Skin of body (tissue), 2 donors: Measurements from ENCODE around the gene AADACL3. TPM values are rescaled to one million over a fixed set of nuclear protein-coding genes. Genes with fewer than 3 reads are reported as not detected.
"Not testable (repeated sequence)": the region's sequence is repeated elsewhere in the genome, so short reads cannot be mapped to it uniquely, and the experiment has no call there.

Source experiments
- DNase-seq: peaks from one replicate; lab custom pipeline; 2025; lab: John Stamatoyannopoulos, UW
- total RNA-seq: library from RNA; depleted of rRNA; stranded (reverse); fragments of >200 nt; gene quantifications from one replicate; pipeline ENCODE4 v1.2.3, GENCODE V29; 2014

Gene AADACL3
- total RNA-seq, 1 donor from 2014 or later, result 6.1 TPM

DNA sequence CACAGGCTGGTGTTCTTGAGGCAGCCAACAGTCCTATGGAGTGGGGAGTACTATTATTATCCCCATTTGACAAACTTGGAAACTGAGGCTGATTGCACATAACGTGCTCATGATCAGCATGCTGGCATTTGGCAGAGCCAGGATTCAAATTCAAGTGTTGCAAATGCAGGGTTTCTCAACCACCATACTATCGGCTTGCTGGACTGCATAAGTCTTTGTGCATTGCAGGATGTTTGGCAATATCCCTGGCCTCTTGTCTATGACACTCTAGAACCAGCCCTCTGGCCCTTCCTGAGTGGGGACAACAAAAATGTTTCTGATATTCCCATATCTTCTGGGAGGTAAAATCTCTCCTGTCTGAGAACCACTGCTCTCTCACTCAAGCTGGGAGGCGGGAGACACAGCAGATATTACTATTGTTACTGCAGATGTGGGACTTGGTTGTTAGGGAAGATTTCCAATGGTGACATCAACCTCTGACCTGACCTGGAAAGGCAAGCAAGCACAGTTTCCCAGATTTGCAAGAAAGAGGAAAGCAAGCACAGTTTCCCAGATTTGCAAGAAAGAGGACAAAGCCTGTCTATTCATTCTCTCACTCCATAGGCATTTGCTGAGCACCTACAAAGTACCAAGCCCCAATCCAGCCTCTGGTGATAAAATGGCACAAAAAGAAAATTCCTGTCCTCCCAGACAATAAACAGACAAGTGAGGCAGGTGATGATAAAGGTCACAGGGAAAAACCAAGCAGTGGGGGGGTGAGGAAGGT is 1.0 kb upstream of the AADACL3 start:
- no peak for DNase-seq

DNA sequence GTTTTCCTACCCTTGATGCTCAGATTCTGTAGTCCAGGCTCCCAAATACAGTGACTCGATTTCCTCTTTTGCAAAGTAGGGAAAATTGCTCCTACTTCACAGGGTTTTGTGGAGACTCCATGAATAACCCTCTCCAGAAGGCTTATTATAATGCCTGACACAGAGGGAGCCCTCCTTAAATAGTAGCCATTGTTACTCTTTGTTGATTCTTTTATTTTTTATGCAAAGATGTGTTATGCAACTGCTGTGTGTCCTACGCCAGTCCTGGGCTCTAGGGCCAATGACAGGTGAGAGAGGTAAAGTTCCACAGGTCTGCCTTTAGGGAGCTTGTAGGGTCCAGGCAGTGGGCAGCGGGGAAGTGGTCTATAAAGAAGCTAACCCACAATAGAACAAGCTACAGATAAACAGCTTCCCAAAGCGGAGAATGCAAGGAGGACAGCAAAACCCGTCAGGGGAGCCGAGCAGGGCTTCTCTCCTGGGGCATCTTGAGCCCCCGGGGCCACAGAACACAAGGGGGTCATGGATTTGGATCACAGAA is 1.5 kb downstream of the AADACL3 start:
- no peak for DNase-seq

DNA sequence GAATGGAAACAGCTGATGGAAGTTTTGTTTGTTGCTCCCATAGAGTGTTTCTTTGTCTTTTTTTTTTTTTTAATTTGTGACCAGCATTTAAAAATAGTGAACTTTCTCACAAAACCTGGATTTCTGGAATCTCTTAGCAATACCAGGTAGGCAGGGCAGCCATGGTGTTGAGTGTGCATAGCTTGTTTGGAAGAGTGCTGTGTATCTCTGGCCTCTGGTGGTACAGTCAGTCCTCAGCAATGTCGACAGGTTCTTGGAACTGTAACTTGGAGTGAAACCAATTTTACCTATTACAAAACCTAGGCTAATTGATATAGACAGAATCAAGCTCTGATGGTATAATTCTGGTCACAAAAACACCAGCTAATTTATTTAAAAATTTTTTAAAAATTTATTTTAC is 6.7 kb downstream of the AADACL3 start:
- no peak for DNase-seq

DNA sequence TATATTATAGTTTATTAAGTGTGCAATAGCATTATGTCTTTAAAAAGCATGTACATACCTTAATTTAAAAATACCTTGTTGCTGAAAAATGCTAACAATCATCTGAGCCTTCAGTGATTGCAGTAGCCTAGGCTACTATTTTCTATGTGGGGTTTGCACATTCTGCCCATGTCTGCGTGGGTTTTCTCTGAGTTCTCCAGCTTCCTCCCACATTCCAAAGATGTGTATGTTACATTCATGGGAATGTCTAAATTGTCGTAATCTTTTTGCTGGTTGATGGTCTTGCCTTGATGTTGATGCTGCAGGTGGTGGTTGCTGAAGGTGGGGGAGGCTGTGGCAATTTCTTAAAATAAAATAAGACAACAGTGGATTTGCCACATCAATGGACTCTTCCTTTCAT is 12.5 kb downstream of the AADACL3 start:
- no peak for DNase-seq

DNA sequence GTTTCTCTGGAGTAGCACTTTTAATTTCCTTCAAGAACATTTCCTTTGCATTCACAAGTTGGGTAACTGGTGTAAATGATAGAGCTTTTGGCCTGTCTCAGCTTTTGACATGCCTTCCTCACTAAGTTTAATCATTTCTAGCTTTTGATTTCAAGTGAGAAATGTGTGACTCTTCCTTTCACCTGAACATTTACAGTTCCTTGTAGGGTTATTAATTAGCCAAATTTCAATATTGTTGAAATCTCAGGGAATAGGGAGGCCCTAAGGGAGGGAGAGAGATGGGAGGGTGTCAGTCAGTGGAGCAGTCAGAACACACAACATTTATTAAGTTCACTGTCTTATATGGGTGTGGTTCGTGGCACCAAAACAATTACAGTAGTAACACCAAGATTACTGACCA is 14.2 kb downstream of the AADACL3 start:
- no peak for DNase-seq

DNA sequence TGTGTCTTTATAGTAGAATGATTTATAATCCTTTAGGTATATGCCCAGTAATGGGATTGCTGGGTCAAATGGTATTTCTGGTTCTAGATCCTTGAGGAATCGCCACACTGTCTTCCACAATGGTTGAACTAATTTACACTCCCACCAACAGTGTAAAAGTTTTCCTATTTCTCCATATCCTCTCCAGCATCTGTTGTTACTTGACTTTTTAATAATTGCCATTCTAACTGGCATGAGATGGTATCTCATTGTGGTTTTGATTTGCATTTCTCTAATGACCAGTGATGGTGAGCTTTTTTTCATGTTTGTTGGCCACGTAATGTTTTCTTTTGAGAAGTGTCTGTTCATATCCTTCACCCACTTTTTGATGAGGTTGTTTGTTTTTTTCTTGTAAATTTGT is 15.2 kb downstream of the AADACL3 start:
- DNase-seq, result not testable (repeated sequence)

DNA sequence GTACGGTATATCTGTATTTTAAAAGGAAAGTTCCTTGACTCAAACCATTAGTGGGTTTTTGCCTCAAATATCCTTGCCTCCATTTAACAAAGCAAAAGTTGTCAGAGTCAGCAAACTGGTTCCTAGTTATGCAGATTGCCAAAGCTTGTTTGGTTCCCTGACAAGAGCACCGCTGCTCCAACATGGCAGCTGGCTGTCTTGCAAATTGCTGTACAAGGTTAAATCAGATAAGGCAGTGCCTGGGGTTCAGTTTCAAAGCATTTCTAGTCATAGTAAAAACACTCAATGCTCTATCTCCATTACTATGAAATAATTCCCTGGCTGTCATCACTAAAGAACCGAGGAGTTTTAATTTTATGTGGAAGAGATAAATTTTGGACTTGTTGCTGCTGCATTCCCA is 18.7 kb downstream of the AADACL3 start:
- DNase-seq, result no peak

DNA sequence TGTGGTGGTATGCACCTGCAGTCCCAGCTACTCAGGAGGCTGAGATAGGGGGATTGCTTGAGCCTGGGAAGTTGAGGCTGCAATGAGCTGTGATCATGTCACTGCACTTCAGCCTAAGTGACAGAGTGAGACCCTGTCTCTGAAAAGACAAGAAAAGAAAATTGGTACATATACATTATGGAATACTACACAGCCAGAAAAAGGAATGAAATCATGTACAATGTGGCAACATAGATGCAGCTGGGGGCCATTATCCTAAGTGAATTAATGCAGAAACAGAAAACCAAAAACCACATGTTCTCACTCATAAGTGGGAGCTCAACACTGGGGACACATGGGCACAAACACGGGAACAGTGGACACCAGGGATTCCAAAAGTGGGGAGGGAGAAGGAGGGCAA is 23.0 kb downstream of the AADACL3 start:
- DNase-seq, result no peak

DNA sequence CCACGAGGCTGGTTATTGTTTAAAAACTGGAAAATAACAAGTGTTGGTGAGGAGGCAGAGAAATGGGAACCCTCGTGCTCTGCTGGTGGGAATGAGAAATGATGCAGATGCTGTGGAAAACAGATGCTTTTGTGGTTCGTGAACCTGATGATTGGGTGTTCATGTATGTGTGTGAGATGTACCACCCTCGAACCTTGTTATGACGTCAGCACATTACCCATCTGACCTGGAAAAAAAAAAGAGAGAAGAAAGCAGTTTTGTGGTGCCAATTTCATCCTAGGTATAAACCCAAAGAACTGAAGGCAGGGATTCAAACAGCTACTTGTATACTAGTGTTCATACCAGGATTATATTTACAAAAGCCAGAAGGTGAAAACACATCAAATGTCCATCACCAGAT is 23.7 kb downstream of the AADACL3 start:
- DNase-seq, result no peak

DNA sequence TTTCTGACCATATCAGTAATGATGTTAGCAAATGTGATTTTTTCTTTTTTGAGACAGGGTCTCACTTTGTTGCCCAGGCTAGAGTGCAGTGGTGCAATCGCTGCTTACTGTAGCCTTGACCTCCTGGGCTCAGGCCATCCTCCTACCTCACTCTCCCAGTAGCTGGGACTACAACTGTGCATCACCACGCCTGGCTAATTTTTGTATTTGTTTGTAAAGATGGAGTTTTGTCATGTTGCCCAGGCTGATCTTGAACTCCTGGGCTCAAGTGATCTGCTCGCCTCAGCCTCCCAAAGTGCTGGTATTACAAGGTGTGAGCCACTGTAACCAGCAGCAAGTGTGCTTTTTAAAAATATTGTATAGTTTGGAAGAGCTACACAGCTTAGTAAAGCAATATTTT is 26.0 kb downstream of the AADACL3 start:
- DNase-seq, result no peak

DNA sequence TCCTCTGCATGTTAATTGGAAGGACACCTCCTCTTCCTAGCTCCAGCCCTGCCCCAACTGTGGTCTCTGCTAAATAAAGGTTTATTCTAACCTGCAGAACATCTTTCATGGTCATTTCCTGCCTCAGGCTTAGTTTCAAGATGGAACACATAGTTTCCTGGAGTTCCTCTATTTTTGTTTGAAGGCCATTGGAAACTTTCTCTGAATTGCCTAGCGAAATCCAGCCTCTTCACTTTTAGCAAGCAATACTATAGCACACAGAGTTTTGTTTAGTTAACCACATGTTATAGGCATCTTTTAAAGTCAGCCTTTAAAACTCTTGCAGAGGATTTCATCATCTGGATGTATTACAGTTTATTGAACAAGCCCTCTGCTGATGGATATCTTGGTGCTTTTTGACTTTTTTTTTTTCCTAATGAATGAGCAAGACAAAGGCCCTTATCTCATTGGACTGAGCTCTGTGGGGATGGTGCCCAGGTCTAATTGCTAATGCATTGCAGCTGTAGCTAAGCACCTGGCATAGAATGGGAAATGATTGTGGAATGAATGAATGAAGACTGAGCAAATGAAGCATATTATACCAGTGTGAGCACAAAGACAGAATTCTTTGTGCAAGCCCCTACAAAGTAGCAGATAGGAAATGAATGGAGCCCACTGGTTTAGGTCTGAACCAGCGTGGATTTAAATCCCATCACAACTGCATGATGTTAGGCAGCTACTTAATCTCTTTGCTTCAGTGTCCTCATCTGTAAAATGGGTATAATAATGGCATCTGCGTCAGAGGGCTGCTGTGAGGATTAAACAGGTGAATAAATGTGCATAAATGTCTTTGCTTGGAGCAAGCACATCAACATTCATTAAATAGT is 29.4 kb downstream of the AADACL3 start:
- no peak for DNase-seq

DNA sequence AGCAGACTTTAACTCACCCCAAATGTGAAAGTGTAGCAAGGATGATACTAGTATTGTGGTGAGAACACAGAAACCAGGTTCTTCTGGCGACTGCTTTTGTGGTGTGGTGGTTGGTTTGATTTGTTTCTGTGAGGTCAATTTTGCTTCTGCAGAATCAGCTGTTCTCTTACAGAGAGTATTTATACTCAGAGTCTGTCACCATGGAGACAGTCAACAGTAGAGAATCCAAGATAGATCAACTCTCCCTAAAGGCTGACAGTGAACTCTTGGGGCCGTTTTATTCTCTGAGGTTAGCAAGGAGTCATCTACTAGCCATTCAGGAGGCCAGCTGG is 30.0 kb downstream of the AADACL3 start, which contains the start of gene CFAP107:
CFAP107 (plus strand) TSS at position 209 of the 332 bp plus-strand sequence. CDS start 231 bp downstream, outside the sequence.
- DNase-seq, result no peak

DNA sequence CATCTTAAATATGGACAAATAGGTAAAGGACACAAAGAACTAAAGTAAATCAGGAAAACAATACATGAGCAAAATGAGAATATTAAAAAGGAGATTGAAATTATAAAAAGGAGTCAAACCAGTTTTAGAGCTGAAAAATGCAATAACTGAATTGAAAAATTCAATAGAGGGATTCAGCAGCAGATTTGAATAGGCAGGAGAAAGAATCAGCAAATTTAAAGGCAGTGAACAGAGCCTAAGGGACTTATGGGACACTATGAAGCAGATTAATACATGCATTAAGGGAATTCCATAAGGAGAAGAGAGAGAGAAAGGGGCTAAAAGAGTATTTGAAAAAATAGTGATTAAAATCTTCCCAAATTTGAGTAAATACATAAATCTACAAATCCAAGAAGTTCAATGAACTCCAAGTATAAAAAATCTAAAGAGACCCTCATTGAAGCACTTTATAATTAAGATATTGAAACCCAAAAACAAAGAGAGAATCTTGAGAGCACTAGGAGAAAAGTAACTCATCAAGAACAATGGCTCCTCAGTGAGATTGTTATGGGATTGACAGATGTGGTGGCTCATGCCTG is 33.0 kb downstream of the AADACL3 start:
- no peak for DNase-seq

DNA sequence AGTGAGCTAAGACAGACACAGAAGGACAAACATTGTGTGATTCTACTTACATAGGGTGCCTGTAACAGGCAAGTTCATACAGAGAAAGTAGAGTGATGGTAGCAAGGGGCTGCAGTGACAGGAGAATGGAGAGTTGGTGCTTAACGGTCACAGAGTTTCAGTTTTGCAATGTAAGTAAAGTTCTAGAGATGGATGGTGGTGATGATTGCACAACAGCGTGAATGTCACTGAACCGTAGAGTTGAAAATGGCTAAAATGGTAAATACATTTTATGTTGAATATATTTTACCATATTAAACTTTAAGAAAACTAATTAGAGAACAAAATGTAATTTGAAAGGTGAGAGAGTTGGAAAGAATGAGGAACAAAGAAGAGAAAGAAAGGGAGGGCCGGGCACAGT is 38.8 kb downstream of the AADACL3 start:
- no peak for DNase-seq

DNA sequence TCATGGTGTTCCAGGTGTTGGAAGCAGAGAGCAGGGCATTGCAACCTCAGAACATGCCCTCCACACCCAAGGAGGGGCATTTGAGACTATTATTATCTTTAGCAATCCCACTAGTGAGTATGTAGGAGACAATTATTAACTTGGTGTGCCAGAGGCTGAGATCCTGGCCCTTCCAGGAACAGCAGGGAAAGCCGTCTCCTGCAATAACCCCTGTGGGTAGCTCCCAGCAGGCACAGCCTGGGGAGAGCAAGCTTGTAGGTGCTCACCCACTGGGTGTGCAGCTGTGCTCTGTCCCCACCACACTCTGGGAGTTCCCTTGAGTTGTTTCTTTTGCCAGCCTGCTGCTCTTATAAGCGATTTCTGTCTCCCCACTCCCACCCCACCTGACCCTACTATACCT is 40.4 kb downstream of the AADACL3 start:
- DNase-seq, result no peak

DNA sequence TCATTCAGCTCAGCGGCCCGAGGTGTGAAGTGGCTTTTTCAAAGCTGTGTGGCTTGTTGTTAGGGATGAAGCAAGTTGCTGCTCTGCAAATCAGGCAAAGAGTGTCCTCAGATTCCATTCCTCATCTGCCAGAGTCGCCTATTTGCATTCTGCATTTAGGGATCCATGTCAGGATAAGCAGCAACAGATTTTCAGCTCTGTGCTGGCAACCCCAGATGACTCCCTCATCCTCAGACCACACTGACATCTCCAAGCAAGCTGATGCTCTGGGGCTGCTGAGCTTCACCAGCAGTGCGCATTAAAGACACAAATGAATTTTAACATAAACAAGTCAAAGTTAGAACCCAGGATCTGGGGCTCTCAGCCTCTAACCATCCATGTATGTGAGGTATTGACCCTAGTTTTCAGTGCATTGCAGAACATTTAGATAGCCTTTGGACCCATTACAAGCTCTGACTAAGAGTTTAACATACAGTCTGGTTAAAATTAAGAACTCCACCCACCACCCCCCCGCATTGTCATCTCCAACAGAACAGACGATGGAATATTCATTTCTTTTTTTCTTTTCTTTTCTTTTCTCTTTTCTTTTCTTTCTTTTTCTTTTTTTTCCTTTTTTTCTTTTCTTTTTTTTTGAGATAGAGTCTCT is 41.0 kb downstream of the AADACL3 start:
- DNase-seq, result peak; percentile 8

DNA sequence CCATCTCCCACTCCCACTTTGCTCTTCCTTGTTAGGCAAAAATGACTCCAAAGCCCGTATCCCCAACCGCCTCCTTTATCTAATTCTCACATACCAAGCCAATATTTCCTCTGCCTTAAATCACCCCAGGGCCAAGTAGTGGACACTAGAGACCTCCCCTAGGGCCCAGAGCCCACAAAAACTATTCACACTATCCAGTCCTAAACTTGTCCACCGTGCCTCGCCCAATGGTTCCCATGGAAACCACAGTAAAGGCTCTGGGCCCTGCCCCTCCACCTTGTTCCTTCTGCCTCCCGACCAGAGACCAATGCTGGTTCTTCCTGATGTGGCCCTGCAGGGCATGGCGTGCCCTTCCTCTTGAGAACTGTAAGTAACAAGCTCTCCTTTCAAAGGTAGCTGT is 41.9 kb downstream of the AADACL3 start:
- DNase-seq, result no peak

DNA sequence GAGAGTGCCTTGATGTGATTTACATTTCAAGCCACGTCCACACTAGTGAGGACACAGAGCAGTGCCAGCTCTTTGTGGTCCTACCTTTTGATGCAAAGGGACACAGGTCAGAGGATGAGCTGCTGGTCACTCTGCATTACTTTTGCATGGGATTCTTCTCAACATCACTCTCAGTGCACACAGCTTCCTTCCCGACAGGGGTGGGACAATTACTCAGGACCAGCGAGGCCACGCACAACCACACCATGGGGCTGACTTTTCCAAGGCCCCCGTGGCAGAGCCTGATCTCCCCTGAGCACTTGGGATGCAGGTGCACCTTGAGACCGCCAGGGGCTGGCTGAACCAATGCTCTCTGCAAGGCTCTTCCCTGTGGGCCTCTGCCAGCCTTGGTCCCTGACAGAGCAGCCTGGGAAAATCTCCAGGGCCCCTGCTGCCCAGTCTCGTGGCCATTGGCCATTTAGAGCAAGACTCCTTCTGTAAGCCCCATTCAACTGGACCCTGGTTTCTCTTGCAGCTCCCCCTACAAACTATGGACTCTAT is 44.4 kb downstream of the AADACL3 start:
- DNase-seq, result no peak

DNA sequence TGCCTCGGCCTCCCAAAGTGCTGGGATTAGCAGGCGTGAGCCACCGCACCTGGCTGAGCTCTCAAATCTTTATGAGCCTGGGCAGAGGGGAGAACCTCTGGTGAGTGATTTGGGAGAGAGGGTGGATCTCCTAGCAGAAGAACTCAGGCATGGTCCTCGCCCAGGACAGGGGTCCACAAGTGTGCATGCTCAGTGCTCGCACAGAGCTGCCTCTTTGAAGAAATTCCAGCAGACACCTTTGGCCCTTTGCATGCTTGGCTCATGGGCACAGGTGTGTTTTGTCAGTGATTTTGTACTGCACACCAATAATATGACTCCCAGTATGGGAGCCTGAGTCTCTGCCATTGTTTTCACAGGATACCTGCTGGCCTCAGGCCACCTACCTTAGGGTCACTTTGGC is 45.9 kb downstream of the AADACL3 start:
- no peak for DNase-seq

DNA sequence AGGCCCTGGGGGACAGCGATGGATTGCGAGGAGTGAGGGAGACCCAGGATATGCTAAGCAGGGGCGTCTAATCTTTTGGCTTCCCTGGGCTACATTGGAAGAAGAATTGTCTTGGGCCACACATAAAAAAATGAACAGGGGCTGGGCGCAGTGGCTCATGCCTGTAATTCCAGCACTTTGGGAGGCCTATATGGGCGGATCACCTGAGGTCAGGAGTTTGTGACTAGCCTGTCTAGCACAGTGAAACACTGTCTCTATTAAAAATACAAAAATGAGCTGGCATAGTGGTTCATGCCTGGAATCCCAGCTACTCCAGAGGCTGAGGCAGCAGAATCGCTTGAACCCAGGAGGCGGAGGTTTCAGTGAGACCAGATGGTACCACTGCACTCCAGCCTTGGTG is 46.9 kb downstream of the AADACL3 start:
- DNase-seq, result no peak

DNA sequence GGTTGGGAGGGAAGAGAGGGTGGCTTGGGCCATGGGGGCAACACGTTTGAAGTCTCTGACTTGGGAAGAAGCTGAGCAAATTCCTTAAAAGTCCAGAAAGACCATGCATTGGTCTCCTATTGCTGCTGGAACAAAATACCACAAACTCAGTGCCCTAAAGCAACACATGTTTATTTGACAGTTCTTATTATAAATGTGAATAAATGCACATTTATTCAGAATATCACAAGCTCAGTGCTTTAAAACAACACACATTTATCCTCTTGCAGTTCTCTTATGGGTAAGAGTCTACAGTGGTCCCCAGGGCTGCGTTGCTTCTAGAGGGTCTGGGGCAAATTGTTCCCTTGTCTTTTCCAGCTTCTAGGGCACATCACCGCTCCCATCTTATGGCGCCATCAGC is 47.6 kb downstream of the AADACL3 start:
- DNase-seq, result no peak
